Hepatocyte (in vitro differentiated cells): ENCODE measurements around the gene DCAF15. TPM values are rescaled to one million over a fixed set of nuclear protein-coding genes. Genes with fewer than 3 reads are reported as not detected.
A peak's percentile ranks its signal among the peaks of the same experiment; 100 is the strongest.

Source experiments
- DNase-seq: peaks from one replicate; pipeline ENCODE4 v3.0.0-alpha.2; 2016; ENCODE audit warnings: low spot score
- H2AFZ ChIP-seq: fragments of 200-600 bp; sonication (generic); 2 replicates; pipeline ENCODE4 v1.6.0; 2016; ENCODE audit warnings: antibody characterized with exemption, mild to moderate bottlenecking
- H3K27ac ChIP-seq: fragments of 200-600 bp; sonication (generic); 2 replicates; pipeline ENCODE4 v1.5.1; 2016; ENCODE audit warnings: mild to moderate bottlenecking
- H3K27me3 ChIP-seq: fragments of 200-600 bp; sonication (generic); 2 replicates; pipeline ENCODE4 v1.6.1; 2016
- H3K36me3 ChIP-seq: fragments of 200-600 bp; sonication (generic); replicated peaks from 2 replicates; pipeline ENCODE4 v1.5.1; 2016; ENCODE audit warnings: low read depth; ENCODE audit not compliant: insufficient read depth
- H3K4me1 ChIP-seq: fragments of 200-600 bp; sonication (generic); 2 replicates; pipeline ENCODE4 v1.5.1; 2016; ENCODE audit warnings: mild to moderate bottlenecking, moderate library complexity; ENCODE audit not compliant: insufficient read depth
- H3K4me2 ChIP-seq: fragments of 200-600 bp; sonication (generic); 2 replicates; pipeline ENCODE4 v1.6.0; 2016
- H3K4me3 ChIP-seq: fragments of 200-600 bp; sonication (generic); 2 replicates; pipeline ENCODE4 v1.5.1; 2016; ENCODE audit warnings: mild to moderate bottlenecking
- H3K79me2 ChIP-seq: fragments of 200-600 bp; sonication (generic); 2 replicates; pipeline ENCODE4 v1.6.0; 2017; ENCODE audit warnings: mild to moderate bottlenecking
- H3K9me2 ChIP-seq: fragments of 200-600 bp; sonication (generic); replicated peaks from 2 replicates; pipeline ENCODE4 v1.6.0; 2017; ENCODE audit warnings: mild to moderate bottlenecking; ENCODE audit not compliant: insufficient read depth
- H3K9me3 ChIP-seq: fragments of 200-600 bp; sonication (generic); 2 replicates; pipeline ENCODE4 v1.5.1; 2016; ENCODE audit warnings: low read depth, mild to moderate bottlenecking
- H4K20me1 ChIP-seq: fragments of 200-600 bp; sonication (generic); 2 replicates; pipeline ENCODE4 v1.6.0; 2016; ENCODE audit warnings: mild to moderate bottlenecking; ENCODE audit not compliant: insufficient read depth, poor library complexity, severe bottlenecking
- CTCF ChIP-seq: fragments of 200-600 bp; sonication (generic); IDR thresholded peaks from 2 replicates; pipeline ENCODE4 v1.5.1; 2016; ENCODE audit warnings: antibody characterized with exemption, mild to moderate bottlenecking; ENCODE audit not compliant: poor library complexity
- EZH2 ChIP-seq: fragments of 200-600 bp; sonication (generic); IDR thresholded peaks from 2 replicates; pipeline ENCODE4 v1.6.1; 2016; ENCODE audit warnings: antibody characterized with exemption, mild to moderate bottlenecking, borderline replicate concordance
- EZH2phosphoT487 ChIP-seq: fragments of 200-600 bp; sonication (generic); IDR thresholded peaks from one replicate; pipeline ENCODE4 v1.6.1; 2018; ENCODE audit warnings: antibody characterized with exemption, mild to moderate bottlenecking, low read depth, moderate library complexity; ENCODE audit not compliant: unreplicated experiment, severe bottlenecking
- WGBS: methylation state at CpG from one replicate; pipeline ENCODE4 v1.1.6; 2016; ENCODE audit warnings: low lambda C conversion rate; ENCODE audit errors: missing lambda C conversion rate; 5-methylcytosine and 5-hydroxymethylcytosine counted together
- polyA plus RNA-seq: library from polyadenylated mRNA; unstranded; fragments of >200 nt; fragmentation: Nextera tagmentation; extraction: Ambion mirVana; gene quantifications from 2 replicates; pipeline ENCODE4 v1.2.1, GENCODE V29; 2016
- total RNA-seq: library from RNA; depleted of rRNA; stranded (reverse); fragments of >200 nt; gene quantifications from 2 replicates; pipeline ENCODE4 v1.2.3, GENCODE V29; 2014

Gene DCAF15
- total and polyA plus RNA-seq, 2 experiments from 2014 or later: 13.4 to 16.4 TPM

GRCh38 chr19:13958043-13958442, 5.7 kb downstream of the DCAF15 start:
- no peak for DNase-seq
- H3K9me3 ChIP-seq: no peaks in the 10 kb centered on the region
- H3K4me3 ChIP-seq: no peak overlapping the region
- H3K36me3 ChIP-seq: no peaks in the 10 kb centered on the region
- H3K27ac ChIP-seq: no peak overlapping the region
- WGBS: 90% methylated on average over 12 of the region's 12 CpGs
- peaks cover 19% of the 10 kb centered on the region for H3K79me2 ChIP-seq
- TF ChIP-seq EZH2phosphoT487: no peak
- TF ChIP-seq CTCF: no peak
- TF ChIP-seq EZH2: no peak
- H3K9me2 ChIP-seq: no peaks in the 10 kb centered on the region
- H4K20me1 ChIP-seq: no peaks in the 10 kb centered on the region
- no peak overlapping the region for H3K4me2 ChIP-seq
- no peaks in the 10 kb centered on the region for H3K27me3 ChIP-seq
- peaks cover 5% of the 10 kb centered on the region for H3K4me1 ChIP-seq
- H2AFZ ChIP-seq: no peak overlapping the region

GRCh38 chr19:13959141-13959961, 7.0 kb downstream of the DCAF15 start:
- peaks cover 6% of the 10 kb centered on the region for H3K79me2 ChIP-seq
- peak; percentile 3 for DNase-seq
- no peaks in the 10 kb centered on the region for H4K20me1 ChIP-seq
- no peak overlapping the region for H3K4me3 ChIP-seq
- H2AFZ ChIP-seq: no peak overlapping the region
- WGBS: 95% methylated on average over 34 of the region's 41 CpGs
- no peak overlapping the region for H3K27ac ChIP-seq
- no peaks in the 10 kb centered on the region for H3K9me3 ChIP-seq
- H3K36me3 ChIP-seq: no peaks in the 10 kb centered on the region
- no peaks in the 10 kb centered on the region for H3K4me1 ChIP-seq
- no peak overlapping the region for H3K4me2 ChIP-seq
- TF ChIP-seq CTCF (no peak), EZH2phosphoT487 (no peak), EZH2 (no peak)
- H3K27me3 ChIP-seq: no peaks in the 10 kb centered on the region
- no peaks in the 10 kb centered on the region for H3K9me2 ChIP-seq

GRCh38 chr19:13959962-13960862, 7.9 kb downstream of the DCAF15 start:
- no peak overlapping the region for H3K4me2 ChIP-seq
- no peaks in the 10 kb centered on the region for H3K79me2 ChIP-seq
- H3K36me3 ChIP-seq: no peaks in the 10 kb centered on the region
- no peaks in the 10 kb centered on the region for H4K20me1 ChIP-seq
- no peaks in the 10 kb centered on the region for H3K9me2 ChIP-seq
- DNase-seq: peak; percentile 20
- H3K4me3 ChIP-seq: no peak overlapping the region
- no peak overlapping the region for H3K27ac ChIP-seq
- H3K4me1 ChIP-seq: no peaks in the 10 kb centered on the region
- TF ChIP-seq CTCF: peak; percentile 15
- no peak for TF ChIP-seq EZH2
- no peak for TF ChIP-seq EZH2phosphoT487
- no peaks in the 10 kb centered on the region for H3K27me3 ChIP-seq
- H3K9me3 ChIP-seq: no peaks in the 10 kb centered on the region
- no peak overlapping the region for H2AFZ ChIP-seq
- WGBS: 92% methylated on average over 27 of the region's 27 CpGs
